SKM-1 (cell line): ENCODE measurements around the gene SAFB.

Experiments
- DNase-seq: peaks from one replicate; lab custom pipeline; 2025; ENCODE audit not compliant: unreplicated experiment; lab: John Stamatoyannopoulos, UW

The SAFB gene

GRCh38 chr19:5624741-5625278 lies 1.9 kb downstream of the SAFB start:
- DNase-seq, result no peak

GRCh38 chr19:5625641-5626040 lies 2.8 kb downstream of the SAFB start:
- no peak for DNase-seq

GRCh38 chr19:5627395-5627904 lies 4.6 kb downstream of the SAFB start:
- peak; percentile 77 for DNase-seq

GRCh38 chr19:5628461-5628860 lies 5.6 kb downstream of the SAFB start:
- no peak for DNase-seq

- peak; percentile 18 for DNase-seq
Observed at GRCh38 chr19:5628919-5629481, 6.1 kb downstream of the SAFB start.

- DNase-seq, result no peak
Observed at GRCh38 chr19:5631567-5632240, 8.8 kb downstream of the SAFB start.

- no peak for DNase-seq
Observed at GRCh38 chr19:5632241-5632612, 9.3 kb downstream of the SAFB start.

GRCh38 chr19:5632657-5633056 lies 9.8 kb downstream of the SAFB start:
- DNase-seq, result no peak

- no peak for DNase-seq
Observed at GRCh38 chr19:5635427-5635826, 12.5 kb downstream of the SAFB start.

- no peak for DNase-seq
Observed at GRCh38 chr19:5637971-5638370, 15.1 kb downstream of the SAFB start.

- no peak for DNase-seq
Observed at GRCh38 chr19:5641171-5641570, 18.3 kb downstream of the SAFB start.

GRCh38 chr19:5642204-5642603 lies 19.3 kb downstream of the SAFB start:
- DNase-seq, result no peak

GRCh38 chr19:5643060-5643459 lies 20.2 kb downstream of the SAFB start:
- DNase-seq, result no peak

GRCh38 chr19:5644037-5644436 lies 21.2 kb downstream of the SAFB start:
- DNase-seq, result no peak

GRCh38 chr19:5645409-5645808 lies 22.5 kb downstream of the SAFB start:
- no peak for DNase-seq

GRCh38 chr19:5646703-5647102 lies 23.8 kb downstream of the SAFB start:
- DNase-seq, result no peak

- DNase-seq, result no peak
Observed at GRCh38 chr19:5648464-5648863, 25.6 kb downstream of the SAFB start.

- DNase-seq, result no peak
Observed at GRCh38 chr19:5651361-5651760, 28.5 kb downstream of the SAFB start.

GRCh38 chr19:5652261-5652660 lies 29.4 kb downstream of the SAFB start:
- no peak for DNase-seq

- no peak for DNase-seq
Observed at GRCh38 chr19:5654931-5655330, 32.0 kb downstream of the SAFB start.

- no peak for DNase-seq
Observed at GRCh38 chr19:5655412-5655811, 32.5 kb downstream of the SAFB start.

GRCh38 chr19:5661483-5661882 lies 38.6 kb downstream of the SAFB start:
- DNase-seq, result no peak

- DNase-seq, result no peak
Observed at GRCh38 chr19:5663904-5664303, 41.0 kb downstream of the SAFB start.
